OCI-LY7 (cell line): Measurements from ENCODE around the gene IGFN1. TPM values are rescaled to one million over a fixed set of nuclear protein-coding genes. Genes with fewer than 3 reads are reported as not detected.

ENCODE experiments used
- BruUV-seq: library from RNA; stranded (reverse); fragments of 400-500 nt; replicated peaks from 2 replicates; lab custom pipeline; 2021; lab: Mats Ljungman, UMichigan
- CTCF ChIA-PET: fragments of 300-600 bp; sonication (Branson Sonifier 250); formaldehyde crosslinking; loops from one replicate; lab custom pipeline; 2022; ENCODE audit warnings: antibody characterized with exemption; ENCODE audit not compliant: unreplicated experiment; lab: Charles Lee
- POLR2A ChIA-PET: fragments of 300-600 bp; sonication (Branson Sonifier 250); formaldehyde crosslinking; loops from one replicate; lab custom pipeline; 2022; ENCODE audit warnings: antibody characterized with exemption; lab: Charles Lee
- DNase-seq: peaks from one replicate; pipeline ENCODE4 v3.0.0-alpha.2; 2015; ENCODE audit warnings: low spot score
- H2AFZ ChIP-seq: fragments of 200-600 bp; sonication (generic), shearing (Covaris generic); 2 replicates; pipeline ENCODE4 v1.6.1; 2014; ENCODE audit warnings: mild to moderate bottlenecking, antibody characterized with exemption, low read length, moderate library complexity
- H3K27ac ChIP-seq: fragments of 200-600 bp; sonication (generic); 2 replicates; pipeline ENCODE4 v1.5.1; 2014; ENCODE audit warnings: mixed run types, low read depth, mild to moderate bottlenecking, moderate library complexity, low read length, inconsistent platforms; ENCODE audit not compliant: poor library complexity, severe bottlenecking
- H3K36me3 ChIP-seq: fragments of 200-600 bp; sonication (generic); 2 replicates; pipeline ENCODE4 v1.6.1; 2014; ENCODE audit warnings: mild to moderate bottlenecking, antibody characterized with exemption, low read length, moderate library complexity, mixed read lengths; ENCODE audit not compliant: insufficient read depth
- H3K4me1 ChIP-seq: fragments of 200-600 bp; sonication (generic); 2 replicates; pipeline ENCODE4 v1.5.1; 2014; ENCODE audit warnings: mild to moderate bottlenecking, low read length; ENCODE audit not compliant: insufficient read depth, poor library complexity, severe bottlenecking
- H3K4me2 ChIP-seq: fragments of 200-600 bp; sonication (generic); 2 replicates; pipeline ENCODE4 v1.6.1; 2014; ENCODE audit warnings: mild to moderate bottlenecking, low read length
- H3K4me3 ChIP-seq: fragments of 200-600 bp; sonication (generic); 2 replicates; pipeline ENCODE4 v1.5.1; 2014; ENCODE audit warnings: mild to moderate bottlenecking, low read depth, low read length; ENCODE audit not compliant: poor library complexity, severe bottlenecking
- H3K79me2 ChIP-seq: fragments of 200-600 bp; sonication (generic); 2 replicates; pipeline ENCODE4 v1.6.1; 2016; ENCODE audit warnings: low read depth, mild to moderate bottlenecking, low read length, moderate library complexity, mixed read lengths; ENCODE audit not compliant: insufficient read depth
- H3K9me2 ChIP-seq: fragments of 200-600 bp; sonication (generic); 2 replicates; pipeline ENCODE4 v1.6.1; 2016; ENCODE audit warnings: mild to moderate bottlenecking, low read length, mixed read lengths; ENCODE audit not compliant: insufficient read depth
- H3K9me3 ChIP-seq: fragments of 200-600 bp; sonication (generic); 2 replicates; pipeline ENCODE4 v1.6.1; 2014; ENCODE audit warnings: mild to moderate bottlenecking, mixed run types, low read length, mixed read lengths
- H4K20me1 ChIP-seq: fragments of 200-600 bp; sonication (generic); 2 replicates; pipeline ENCODE4 v1.6.1; 2014; ENCODE audit warnings: mild to moderate bottlenecking, antibody characterized with exemption, low read length, moderate library complexity, mixed read lengths; ENCODE audit not compliant: insufficient read depth
- CTCF ChIP-seq: fragments of 200-600 bp; sonication (generic); conservative IDR thresholded peaks from 2 replicates; pipeline ENCODE4 v1.5.1; 2014; ENCODE audit warnings: mild to moderate bottlenecking, antibody characterized with exemption, low read length, moderate library complexity, mixed read lengths
- EZH2phosphoT487 ChIP-seq: fragments of 200-600 bp; sonication (generic); IDR thresholded peaks from 2 replicates; pipeline ENCODE4 v1.6.1; 2018; ENCODE audit warnings: low read depth, borderline replicate concordance, mild to moderate bottlenecking, mixed run types, antibody characterized with exemption, low read length, moderate library complexity, mixed read lengths
- intact Hi-C: fragments of 100-400 bp; cut with micrococcal nuclease; formaldehyde crosslinking; loops from one replicate; pipeline ENCODE4 v1.10.0; 2022; ENCODE audit not compliant: unreplicated experiment
- total RNA-seq, 2 experiments: library from RNA; depleted of rRNA in 1 of 2; stranded (reverse); fragments of >200 nt in 1 of 2; shearing (Covaris generic) in 1 of 2; gene quantifications; 2 replicates each; pipeline ENCODE4 v1.2.3, GENCODE V29; 2014 to 2022

Gene IGFN1
- total RNA-seq, 2 experiments from 2014 or later = not detected

- CTCF ChIA-PET = no interaction called here
- no peaks in the 10 kb centered on the region for H3K9me2 ChIP-seq
- no peaks in the 10 kb centered on the region for H3K4me1 ChIP-seq
- DNase-seq = no peak
- no peak overlapping the region for H3K4me2 ChIP-seq
- H3K9me3 ChIP-seq = no peaks in the 10 kb centered on the region
- no peak overlapping the region for H3K27ac ChIP-seq
- H3K79me2 ChIP-seq = no peaks in the 10 kb centered on the region
- H2AFZ ChIP-seq = no peak overlapping the region
- no peak overlapping the region for H3K4me3 ChIP-seq
- no peak for TF ChIP-seq CTCF
- BruUV-seq = no TSS peak
- POLR2A ChIA-PET = no interaction called here
- intact Hi-C loops = loop anchor here (10.0 kb wide), 1 partner anchor 140 kb away; no protein-coding TSS in a partner anchor
- no peaks in the 10 kb centered on the region for H3K36me3 ChIP-seq
- no peaks in the 10 kb centered on the region for H4K20me1 ChIP-seq
Observed at GRCh38 chr1:201224666-201225370, 34.2 kb downstream of the IGFN1 start.

DNA sequence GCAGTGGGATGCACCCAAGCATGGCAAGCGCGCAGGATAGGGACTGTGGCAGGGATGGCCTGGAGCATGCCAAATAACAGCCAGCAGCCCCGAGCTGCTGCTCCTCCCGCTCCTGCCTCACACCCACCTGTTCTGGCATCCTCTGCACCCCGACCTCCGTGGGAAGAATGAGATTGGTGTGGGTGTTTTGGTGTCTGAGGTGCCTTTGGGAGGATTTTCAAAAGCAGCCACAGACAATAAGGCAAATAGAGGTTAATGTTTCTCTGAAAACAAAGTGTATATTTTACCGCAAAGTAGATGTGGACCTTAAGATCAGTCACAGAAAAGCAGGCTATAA lies 35.5 kb downstream of the IGFN1 start:
- H3K36me3 ChIP-seq = no peaks in the 10 kb centered on the region
- ChIA-PET POLR2A (no interaction called here), CTCF (no interaction called here)
- H3K9me2 ChIP-seq = no peaks in the 10 kb centered on the region
- intact Hi-C loops = loop anchor here (10.0 kb wide), 1 partner anchor 141 kb away; no protein-coding TSS in a partner anchor
- no peak overlapping the region for H3K4me3 ChIP-seq
- TF ChIP-seq CTCF (no peak), EZH2phosphoT487 (no peak)
- no peak for DNase-seq
- no peaks in the 10 kb centered on the region for H4K20me1 ChIP-seq
- H3K4me1 ChIP-seq = no peaks in the 10 kb centered on the region
- H3K9me3 ChIP-seq = no peaks in the 10 kb centered on the region
- no peak overlapping the region for H2AFZ ChIP-seq
- H3K27ac ChIP-seq = no peak overlapping the region
- no peaks in the 10 kb centered on the region for H3K79me2 ChIP-seq
- no TSS peak for BruUV-seq
- no peak overlapping the region for H3K4me2 ChIP-seq

GRCh38 chr1:201226859-201227488 lies 36.4 kb downstream of the IGFN1 start:
- Histone ChIP-seq H3K4me2 (no peak overlapping the region), H3K79me2 (no peaks in the 10 kb centered on the region), H3K4me1 (no peaks in the 10 kb centered on the region), H3K4me3 (no peak overlapping the region), H4K20me1 (no peaks in the 10 kb centered on the region), H2AFZ (no peak overlapping the region), H3K9me3 (no peaks in the 10 kb centered on the region), H3K9me2 (no peaks in the 10 kb centered on the region), H3K36me3 (no peaks in the 10 kb centered on the region), H3K27ac (no peak overlapping the region)
- intact Hi-C loops = loop anchor here (10.0 kb wide), 1 partner anchor 142 kb away; no protein-coding TSS in a partner anchor
- ChIA-PET CTCF (no interaction called here), POLR2A (no interaction called here)
- TF ChIP-seq EZH2phosphoT487 = no peak
- no peak for TF ChIP-seq CTCF
- DNase-seq = no peak
- no TSS peak for BruUV-seq
